Panc1 (cell line): ENCODE results near the gene EME1.

Experiments used
- POLR2AphosphoS5 ChIP-seq: IDR thresholded peaks from 2 replicates; pipeline ENCODE4 v1.6.1; 2012; ENCODE audit warnings: mild to moderate bottlenecking, low read depth, low read length, moderate library complexity
- TCF7L2 ChIP-seq: IDR thresholded peaks from 2 replicates; pipeline ENCODE4 v1.6.1; 2011; ENCODE audit warnings: mild to moderate bottlenecking, low read depth, low read length, inconsistent platforms
- TF ChIP-seq, protein P1 (sequence below): fragments of 450-650 bp; IDR thresholded peaks from 2 replicates; pipeline ENCODE4 v1.5.1; 2017; ENCODE audit warnings: mild to moderate bottlenecking
- TF ChIP-seq, protein P2 (sequence below), 2 experiments: IDR thresholded peaks; 2 replicates each; pipeline ENCODE4 v1.6.1; 2011 to 2012; ENCODE audit warnings: low read depth in 2 of 2, control low read depth in 1 of 2, low read length in 1 of 2, mild to moderate bottlenecking in 1 of 2, moderate library complexity in 1 of 2; ENCODE audit not compliant: insufficient read depth in 1 of 2

DNA sequence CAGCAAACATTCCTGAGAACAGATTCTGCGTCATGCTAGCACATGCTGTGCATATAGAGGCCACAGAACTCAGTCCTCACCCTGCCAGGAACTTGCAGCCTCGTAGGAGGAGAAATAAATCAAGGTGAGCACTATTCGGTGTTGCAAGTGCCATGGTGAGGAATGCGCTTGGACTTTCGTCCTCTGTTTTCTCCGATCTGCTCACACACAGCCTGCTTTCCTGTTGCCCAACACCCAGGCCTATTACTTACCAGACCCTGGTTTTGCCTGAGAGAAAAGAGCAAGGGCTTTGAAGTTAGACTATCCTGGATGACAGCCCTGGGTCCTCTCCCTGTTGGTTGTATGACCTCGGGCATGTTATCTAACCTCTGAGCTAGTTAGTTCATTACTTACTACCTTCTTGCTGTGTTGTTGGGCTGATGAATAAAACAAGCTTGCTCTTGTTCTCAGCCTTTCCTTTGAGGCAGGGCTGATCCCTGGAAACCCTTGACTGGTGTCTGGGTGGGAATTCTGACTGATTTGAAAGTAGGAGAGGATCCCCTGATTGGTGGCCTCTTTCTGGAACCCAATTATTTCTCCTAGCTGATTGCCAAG, 55.9 kb downstream of the EME1 start:
- TF ChIP-seq, protein P1, sequence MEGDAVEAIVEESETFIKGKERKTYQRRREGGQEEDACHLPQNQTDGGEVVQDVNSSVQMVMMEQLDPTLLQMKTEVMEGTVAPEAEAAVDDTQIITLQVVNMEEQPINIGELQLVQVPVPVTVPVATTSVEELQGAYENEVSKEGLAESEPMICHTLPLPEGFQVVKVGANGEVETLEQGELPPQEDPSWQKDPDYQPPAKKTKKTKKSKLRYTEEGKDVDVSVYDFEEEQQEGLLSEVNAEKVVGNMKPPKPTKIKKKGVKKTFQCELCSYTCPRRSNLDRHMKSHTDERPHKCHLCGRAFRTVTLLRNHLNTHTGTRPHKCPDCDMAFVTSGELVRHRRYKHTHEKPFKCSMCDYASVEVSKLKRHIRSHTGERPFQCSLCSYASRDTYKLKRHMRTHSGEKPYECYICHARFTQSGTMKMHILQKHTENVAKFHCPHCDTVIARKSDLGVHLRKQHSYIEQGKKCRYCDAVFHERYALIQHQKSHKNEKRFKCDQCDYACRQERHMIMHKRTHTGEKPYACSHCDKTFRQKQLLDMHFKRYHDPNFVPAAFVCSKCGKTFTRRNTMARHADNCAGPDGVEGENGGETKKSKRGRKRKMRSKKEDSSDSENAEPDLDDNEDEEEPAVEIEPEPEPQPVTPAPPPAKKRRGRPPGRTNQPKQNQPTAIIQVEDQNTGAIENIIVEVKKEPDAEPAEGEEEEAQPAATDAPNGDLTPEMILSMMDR: no peak
- TF ChIP-seq, protein P2, sequence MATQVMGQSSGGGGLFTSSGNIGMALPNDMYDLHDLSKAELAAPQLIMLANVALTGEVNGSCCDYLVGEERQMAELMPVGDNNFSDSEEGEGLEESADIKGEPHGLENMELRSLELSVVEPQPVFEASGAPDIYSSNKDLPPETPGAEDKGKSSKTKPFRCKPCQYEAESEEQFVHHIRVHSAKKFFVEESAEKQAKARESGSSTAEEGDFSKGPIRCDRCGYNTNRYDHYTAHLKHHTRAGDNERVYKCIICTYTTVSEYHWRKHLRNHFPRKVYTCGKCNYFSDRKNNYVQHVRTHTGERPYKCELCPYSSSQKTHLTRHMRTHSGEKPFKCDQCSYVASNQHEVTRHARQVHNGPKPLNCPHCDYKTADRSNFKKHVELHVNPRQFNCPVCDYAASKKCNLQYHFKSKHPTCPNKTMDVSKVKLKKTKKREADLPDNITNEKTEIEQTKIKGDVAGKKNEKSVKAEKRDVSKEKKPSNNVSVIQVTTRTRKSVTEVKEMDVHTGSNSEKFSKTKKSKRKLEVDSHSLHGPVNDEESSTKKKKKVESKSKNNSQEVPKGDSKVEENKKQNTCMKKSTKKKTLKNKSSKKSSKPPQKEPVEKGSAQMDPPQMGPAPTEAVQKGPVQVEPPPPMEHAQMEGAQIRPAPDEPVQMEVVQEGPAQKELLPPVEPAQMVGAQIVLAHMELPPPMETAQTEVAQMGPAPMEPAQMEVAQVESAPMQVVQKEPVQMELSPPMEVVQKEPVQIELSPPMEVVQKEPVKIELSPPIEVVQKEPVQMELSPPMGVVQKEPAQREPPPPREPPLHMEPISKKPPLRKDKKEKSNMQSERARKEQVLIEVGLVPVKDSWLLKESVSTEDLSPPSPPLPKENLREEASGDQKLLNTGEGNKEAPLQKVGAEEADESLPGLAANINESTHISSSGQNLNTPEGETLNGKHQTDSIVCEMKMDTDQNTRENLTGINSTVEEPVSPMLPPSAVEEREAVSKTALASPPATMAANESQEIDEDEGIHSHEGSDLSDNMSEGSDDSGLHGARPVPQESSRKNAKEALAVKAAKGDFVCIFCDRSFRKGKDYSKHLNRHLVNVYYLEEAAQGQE (IDR thresholded peaks at IDR 0.05; ENCODE audit: insufficient read depth in 1 of 2, low read depth in 2 of 2, low read length in 1 of 2): no peak
- no peak for TF ChIP-seq POLR2AphosphoS5
- TF ChIP-seq TCF7L2: no peak
